Measurements from ENCODE around the gene SEMA3E.

DNA sequence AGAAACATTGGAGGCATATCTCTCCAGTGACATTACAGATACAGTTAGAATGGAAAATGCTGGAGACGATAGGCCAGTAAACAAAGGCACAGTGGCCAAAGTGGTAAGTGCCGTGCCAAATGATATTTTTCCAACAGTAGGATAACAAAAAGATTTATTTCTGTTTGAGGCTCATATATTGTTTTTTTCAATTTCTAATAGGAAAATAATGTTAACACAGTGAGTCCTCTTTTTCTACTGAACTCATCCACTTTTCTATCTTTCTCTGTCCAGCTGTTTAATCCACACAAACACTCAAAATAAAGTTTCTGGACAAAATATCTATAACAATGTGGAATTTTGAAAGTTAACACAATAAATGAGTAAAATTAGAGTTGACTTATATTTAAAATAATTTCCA, 201.3 kb downstream of the SEMA3E start:
- TF ChIP-seq, protein P1, sequence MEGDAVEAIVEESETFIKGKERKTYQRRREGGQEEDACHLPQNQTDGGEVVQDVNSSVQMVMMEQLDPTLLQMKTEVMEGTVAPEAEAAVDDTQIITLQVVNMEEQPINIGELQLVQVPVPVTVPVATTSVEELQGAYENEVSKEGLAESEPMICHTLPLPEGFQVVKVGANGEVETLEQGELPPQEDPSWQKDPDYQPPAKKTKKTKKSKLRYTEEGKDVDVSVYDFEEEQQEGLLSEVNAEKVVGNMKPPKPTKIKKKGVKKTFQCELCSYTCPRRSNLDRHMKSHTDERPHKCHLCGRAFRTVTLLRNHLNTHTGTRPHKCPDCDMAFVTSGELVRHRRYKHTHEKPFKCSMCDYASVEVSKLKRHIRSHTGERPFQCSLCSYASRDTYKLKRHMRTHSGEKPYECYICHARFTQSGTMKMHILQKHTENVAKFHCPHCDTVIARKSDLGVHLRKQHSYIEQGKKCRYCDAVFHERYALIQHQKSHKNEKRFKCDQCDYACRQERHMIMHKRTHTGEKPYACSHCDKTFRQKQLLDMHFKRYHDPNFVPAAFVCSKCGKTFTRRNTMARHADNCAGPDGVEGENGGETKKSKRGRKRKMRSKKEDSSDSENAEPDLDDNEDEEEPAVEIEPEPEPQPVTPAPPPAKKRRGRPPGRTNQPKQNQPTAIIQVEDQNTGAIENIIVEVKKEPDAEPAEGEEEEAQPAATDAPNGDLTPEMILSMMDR (IDR thresholded peaks at IDR 0.05): no peak
- TF ChIP-seq POLR2A (IDR thresholded peaks at IDR 0.05) (no peak), POLR2AphosphoS5 (IDR thresholded peaks at IDR 0.05) (no peak), EP300 (IDR thresholded peaks at IDR 0.05) (no peak)
